Measurements from ENCODE around the gene PDE3B.

DNA sequence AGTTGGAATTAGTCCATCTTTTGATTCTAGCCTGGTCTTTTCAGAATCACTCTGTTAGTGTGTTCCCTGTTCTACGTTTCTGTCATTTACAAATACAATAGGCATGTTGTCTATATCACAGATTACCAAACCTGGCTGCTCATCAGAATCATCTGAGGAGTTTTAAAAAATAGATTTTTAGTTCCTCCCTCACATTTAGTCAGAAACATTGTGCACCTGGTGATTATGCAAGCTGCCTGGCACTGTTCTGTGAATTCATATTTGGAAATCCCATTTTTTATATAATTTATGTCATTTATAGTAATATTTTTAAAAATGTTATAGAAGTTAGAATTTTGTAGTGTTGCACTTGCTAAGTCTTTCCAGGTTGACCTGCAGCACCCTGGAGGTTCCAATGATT is 107.3 kb downstream of the PDE3B start:
- TF ChIP-seq, protein P1, sequence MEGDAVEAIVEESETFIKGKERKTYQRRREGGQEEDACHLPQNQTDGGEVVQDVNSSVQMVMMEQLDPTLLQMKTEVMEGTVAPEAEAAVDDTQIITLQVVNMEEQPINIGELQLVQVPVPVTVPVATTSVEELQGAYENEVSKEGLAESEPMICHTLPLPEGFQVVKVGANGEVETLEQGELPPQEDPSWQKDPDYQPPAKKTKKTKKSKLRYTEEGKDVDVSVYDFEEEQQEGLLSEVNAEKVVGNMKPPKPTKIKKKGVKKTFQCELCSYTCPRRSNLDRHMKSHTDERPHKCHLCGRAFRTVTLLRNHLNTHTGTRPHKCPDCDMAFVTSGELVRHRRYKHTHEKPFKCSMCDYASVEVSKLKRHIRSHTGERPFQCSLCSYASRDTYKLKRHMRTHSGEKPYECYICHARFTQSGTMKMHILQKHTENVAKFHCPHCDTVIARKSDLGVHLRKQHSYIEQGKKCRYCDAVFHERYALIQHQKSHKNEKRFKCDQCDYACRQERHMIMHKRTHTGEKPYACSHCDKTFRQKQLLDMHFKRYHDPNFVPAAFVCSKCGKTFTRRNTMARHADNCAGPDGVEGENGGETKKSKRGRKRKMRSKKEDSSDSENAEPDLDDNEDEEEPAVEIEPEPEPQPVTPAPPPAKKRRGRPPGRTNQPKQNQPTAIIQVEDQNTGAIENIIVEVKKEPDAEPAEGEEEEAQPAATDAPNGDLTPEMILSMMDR (IDR thresholded peaks at IDR 0.05), result no peak
- no peak for TF ChIP-seq POLR2A (IDR thresholded peaks at IDR 0.05)

Data from heart left ventricle (tissue), 13 donors.